T-helper 1 cell treated with Interleukin-12 subunit alpha and Interleukin-12 subunit beta and Interleukin-4 antibody, amounts not matched to agents 30 ng/mL and 1 ng/mL, for 36 hours (primary cell): ENCODE results near the gene IL27RA. TPM values are rescaled to one million over a fixed set of nuclear protein-coding genes. Genes with fewer than 3 reads are reported as not detected.

Source experiments
- intact Hi-C: fragments of 100-400 bp; cut with micrococcal nuclease; formaldehyde crosslinking; loops from one replicate; pipeline ENCODE4 v1.15.1; 2024
- total RNA-seq: library from RNA; stranded (reverse); gene quantifications from 2 replicates; pipeline ENCODE4 v1.2.3, GENCODE V29; 2022

The IL27RA gene
- total RNA-seq, 1 donor from 2014 or later, result 146 TPM

DNA sequence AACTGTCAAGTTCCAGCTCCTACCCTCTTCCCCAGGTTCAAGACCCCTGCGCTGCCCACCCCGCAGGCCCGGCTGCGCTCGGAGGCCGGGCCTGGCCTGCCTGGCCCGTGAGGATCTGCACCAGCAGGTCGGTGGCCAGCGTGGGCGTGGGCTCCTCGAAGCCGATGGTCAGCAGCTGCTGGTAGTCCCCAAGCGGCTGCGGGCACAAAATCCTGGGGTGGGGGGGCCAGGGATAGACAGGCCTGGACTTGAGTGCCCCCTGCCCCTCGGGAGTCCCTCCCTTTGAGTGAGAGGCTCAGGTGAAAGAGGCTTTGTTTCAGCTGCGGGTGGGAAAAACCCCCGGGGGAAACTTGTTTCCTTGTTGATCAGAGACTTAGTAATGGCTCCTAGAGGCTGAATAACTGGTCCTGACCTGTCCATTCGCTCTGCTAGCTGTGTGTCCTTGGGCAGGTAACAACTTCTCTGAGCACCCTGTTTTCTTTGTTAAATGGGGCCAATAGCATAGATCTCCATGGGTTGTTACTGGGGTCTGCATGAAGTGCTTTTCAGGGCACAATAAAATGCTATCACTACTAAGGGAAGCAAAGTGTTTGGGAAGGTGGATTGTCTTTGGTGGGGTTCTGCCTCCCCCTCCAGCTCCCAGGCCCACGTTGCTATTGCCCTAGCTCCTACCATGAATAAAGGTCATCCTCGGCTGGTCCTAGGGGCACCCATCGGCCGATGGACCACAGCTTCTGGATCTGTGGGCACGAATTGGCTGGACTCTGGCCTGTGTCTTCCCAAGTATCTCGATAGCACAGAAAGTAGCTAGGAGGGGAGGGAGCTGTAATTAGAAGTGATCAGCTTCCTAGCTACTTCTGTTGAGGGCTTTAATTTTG, 50.5 kb downstream of the IL27RA start:
- intact Hi-C loops, result loop anchor here (1.0 to 2.0 kb wide), 14 partner anchors 9 to 931 kb away; partner anchors contain the start of genes ASF1B, BRME1, C19orf53 and CC2D1A

DNA sequence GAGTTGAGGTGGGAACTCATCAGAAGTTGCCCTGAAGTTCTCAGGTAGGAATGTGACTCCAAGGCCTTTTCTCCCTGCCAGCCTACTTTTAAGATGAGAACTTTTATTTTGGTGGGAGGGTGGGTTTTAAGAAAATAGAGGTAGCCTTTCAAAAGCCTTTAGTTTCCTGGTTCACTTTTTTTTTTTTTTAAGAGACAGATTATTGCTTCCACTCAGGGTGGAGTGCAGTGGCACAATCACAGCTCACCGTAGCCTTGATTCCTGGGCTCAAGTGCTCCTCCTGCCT, 51.1 kb downstream of the IL27RA start:
- intact Hi-C loops, result no loop called here

DNA sequence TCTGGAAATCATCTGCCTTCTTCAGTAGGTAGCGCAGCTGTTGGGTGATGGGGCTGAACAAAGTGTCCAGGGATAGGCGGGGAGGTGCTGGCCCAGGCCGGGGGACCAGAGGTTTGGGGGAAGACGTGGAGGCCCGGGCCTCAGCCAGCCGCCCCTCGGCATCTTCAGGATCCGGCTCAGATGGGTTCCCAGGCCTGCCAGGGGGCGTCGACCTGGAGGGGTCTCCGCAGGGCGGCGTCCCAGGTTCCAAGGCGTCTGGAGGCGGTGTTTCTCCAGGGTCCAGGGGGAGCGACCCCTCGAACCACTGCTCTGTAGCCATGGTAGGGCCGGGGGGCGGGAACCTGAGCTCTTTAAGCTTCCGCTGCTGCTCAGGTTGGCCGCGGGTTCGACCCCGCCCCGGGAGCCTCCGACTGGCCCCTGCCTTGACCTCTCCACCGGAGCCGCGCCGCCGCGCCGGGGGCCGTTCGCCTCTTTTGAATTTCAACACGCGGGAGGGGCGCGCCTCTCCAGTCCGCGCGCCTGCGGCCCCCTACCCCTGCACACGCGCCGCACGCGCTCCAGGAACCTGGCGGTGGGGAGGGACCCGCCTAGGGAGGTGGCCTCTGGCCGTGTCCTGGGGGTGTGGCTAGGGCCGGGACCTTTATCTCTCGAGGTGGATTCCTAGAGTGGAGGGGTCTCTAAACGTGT, 53.9 kb downstream of the IL27RA start, which contains the start of gene C19orf67:
Gene C19orf67 (minus strand): TSS at position 475 of the 687 bp plus-strand sequence. CDS start 156 bp downstream, at position 319.
- intact Hi-C loops, result no loop called here

DNA sequence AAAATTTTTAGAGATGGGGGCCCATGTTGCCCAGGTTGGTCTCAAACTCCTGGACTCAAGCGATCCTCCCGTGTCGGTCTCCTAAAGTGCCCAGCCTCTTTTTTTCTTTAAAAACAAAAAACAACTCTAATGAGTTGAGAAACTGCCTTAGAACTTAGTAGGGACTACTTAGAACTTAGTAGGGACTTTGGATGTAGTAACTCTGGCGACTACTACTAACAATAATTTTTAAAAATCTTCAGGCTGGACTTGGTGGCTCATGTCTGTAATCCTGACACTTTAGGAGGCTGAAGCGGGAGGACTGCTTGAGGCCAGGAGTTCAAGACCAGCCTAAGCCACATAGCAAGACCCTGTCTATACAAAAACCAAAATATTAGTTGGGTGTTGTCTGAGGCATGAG, 54.5 kb downstream of the IL27RA start:
- intact Hi-C loops, result no loop called here

DNA sequence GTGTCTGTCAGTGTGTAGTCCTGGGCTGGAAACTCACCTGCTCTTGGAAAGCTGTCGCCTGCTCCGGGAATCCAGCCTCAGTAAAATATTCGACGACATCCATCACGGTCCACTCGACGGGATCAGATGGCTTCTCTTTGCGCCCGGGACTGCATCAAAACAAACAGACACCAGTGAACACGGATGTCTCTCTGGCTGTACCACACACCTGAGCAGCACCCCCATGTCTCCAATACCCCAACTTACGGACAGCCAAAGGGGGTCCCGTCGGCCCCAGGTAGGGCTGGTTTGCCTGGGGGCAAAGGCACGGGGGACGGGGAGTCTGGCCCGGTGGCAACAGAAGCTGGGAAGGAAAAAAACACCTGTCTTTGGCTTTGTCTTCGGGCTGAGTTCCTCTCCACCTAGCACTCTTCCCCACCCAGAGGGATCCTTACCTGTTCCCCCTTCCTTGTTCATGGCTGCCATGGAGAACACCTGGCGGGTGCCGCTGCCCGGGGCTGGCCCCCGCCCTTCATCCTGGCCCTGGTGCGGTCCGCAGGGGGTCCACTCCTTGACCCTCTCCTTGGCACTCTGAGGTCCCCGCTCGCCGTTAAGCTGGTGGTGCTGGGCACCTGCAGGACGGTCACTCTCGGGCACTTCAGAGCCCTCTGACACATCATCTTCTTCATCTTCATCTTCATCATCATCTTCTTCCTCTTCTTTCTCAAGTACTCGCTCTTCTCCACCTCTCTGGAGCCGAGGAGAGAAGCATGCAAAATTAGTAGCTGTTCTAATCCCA, 57.3 kb downstream of the IL27RA start:
- intact Hi-C loops, result no loop called here

DNA sequence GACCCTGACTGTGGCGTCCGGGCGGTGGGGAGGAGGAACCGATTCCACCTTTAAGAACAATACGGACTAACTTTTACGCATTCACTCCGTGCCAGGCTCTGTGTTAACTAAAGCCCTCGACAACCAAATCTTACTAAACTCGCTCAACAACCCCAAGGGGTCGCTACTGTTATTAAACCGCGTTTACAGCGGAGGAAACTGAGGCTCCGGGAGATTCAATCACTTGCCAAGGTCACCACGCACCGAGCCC, 57.8 kb downstream of the IL27RA start:
- intact Hi-C loops, result no loop called here

DNA sequence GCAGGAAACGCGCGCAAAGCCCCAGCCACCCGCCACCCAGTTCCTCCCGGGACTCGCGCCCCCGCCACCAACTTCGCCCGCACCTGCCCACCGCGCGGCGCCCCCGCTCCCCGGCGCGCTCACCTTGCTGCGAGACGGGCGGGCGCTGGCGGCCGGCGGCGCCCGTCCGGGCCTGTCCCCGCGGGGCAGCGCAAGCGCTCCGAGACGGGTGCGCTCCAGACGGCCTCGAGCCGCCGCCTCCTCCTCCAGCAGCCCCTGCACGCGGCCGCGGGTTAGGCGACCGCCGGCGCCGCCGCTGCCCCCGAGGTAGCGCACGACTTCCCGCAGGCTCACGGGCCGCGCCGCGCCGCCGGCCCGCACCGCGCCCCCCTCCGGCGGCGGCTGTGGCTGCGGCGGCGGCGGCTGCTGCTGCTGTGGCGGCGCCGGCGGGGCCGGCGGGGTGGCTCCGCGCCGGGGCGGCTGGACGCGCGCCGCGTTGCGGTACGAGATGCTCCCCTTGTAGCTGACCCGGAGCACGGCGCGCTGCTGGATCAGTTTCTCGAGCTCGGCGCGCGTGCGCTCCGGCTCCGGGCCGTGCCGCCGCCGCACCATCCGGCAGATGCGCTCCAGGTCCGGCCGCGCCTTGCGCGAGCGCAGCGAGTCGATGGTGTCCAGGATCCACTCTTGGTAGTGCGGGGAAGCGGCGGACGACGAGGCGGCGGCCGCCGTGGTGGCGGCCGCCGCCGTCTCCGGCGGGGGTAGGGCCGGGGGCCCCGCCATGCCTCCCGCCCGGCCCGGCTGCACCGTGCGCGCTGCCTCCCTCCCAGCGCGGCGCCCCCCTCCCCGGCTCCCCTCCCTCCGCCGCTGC, 58.3 kb downstream of the IL27RA start:
- intact Hi-C loops, result loop anchor here (1.0 to 2.0 kb wide), 2 partner anchors 15 to 46 kb away; partner anchors contain the start of gene ASF1B

DNA sequence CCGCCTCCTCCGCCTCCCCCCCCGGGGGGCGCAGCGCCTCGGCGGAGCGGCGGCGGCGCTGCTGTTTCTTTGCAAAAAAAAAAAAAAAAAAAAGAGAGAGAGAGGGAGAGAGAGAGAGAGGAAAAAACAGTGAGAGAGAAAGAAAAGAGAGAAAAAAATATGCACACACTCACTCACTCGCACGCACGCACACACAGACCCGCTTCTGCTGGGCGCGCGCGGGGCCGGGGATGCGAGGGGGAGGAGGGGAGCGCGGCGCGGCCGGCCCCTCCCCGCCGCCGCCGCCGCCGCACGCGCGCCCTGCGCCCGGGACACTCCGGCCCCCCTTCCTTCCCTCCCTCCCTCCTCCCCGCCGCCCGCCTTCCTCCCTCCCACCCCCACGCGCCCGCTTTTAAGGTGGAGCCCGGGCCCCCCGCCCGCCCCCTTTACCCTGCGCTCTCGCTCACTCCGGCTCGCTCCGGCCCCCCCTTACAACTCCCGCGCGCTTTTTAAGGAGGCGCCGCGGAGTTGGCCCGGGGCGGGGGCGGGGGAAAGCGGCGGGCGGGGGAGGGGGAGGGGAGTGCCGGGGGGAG, 59.0 kb downstream of the IL27RA start, which contains the start of gene SAMD1:
Gene SAMD1 (minus strand): TSS at position 243 of the 572 bp plus-strand sequence.
- intact Hi-C loops, result loop anchor here (1.0 to 2.0 kb wide), 5 partner anchors 9 to 84 kb away; partner anchors contain the start of genes ASF1B, PRKACA and RFX1

DNA sequence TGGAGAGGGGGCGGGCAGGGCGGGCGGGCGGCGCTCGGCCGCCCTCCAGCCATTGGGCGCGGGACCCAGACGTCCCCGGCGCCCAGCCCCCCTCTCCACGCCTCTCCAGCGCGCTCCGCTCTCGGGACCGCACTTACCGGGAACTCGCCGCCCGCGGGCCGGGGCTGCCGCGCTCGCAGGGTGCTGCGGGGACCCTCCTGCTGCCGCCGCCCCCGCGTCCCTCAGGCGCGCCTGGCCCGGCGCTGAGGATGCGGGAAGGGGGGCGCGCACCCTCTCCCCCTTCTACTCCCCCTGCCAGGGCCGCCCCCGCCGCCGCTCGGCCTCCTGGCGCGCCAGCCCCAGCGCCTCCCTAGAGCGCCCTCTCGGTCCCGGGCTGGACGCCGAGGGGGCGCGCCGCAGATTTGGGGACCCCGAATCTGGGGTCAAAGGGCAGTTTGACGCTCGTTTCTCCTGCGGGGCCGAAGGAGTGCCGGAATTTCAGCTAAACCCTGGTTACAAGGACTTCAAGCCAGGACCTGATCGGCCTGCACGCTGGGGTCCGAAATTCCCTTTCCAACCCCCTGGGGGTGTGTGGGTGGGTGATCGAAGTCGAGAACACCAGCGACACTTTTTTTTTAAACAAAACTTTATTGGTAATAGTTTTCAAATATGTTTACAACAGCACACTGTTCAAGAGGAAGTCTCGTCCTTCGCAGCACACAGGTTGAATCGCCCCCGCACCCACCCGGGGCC, 59.7 kb downstream of the IL27RA start:
- intact Hi-C loops, result loop anchor here (1.0 to 2.0 kb wide), 4 partner anchors 10 to 85 kb away; partner anchors contain the start of genes PRKACA and RFX1

DNA sequence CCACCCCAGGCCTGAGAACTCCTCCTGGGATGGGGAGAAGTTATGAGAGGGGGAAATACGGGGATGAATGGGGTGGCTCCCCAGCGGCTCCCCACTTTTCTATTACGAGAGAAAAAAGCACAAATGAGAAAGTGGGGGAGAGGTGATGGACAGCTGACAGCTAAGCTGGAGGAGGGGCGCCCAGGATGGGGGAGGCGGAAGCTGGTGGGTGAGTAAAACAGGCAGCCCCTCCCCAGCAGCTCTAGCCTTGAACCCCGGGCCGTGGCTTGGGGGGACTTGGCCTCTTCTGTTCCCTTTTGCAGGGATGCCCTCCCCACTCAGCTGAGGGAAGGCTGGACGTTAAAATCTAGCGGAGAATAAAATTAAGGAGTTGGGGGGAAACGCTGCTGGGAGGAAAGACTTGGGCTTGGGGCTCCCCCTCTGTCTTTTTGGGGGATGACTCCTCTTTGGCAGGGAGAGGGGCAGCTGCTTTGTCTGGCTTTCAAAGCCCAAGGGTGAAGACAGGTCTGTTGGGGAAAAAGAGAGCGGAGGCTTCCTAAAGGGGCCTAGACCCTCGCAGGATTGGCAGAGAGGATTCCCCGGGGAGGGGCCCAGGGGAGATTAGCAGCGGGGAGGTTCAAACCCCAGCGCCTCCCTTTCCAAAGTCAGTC, 60.4 kb downstream of the IL27RA start:
- intact Hi-C loops, result loop anchor here (1.0 to 2.0 kb wide), 4 partner anchors 11 to 86 kb away; partner anchors contain the start of genes PRKACA and RFX1

DNA sequence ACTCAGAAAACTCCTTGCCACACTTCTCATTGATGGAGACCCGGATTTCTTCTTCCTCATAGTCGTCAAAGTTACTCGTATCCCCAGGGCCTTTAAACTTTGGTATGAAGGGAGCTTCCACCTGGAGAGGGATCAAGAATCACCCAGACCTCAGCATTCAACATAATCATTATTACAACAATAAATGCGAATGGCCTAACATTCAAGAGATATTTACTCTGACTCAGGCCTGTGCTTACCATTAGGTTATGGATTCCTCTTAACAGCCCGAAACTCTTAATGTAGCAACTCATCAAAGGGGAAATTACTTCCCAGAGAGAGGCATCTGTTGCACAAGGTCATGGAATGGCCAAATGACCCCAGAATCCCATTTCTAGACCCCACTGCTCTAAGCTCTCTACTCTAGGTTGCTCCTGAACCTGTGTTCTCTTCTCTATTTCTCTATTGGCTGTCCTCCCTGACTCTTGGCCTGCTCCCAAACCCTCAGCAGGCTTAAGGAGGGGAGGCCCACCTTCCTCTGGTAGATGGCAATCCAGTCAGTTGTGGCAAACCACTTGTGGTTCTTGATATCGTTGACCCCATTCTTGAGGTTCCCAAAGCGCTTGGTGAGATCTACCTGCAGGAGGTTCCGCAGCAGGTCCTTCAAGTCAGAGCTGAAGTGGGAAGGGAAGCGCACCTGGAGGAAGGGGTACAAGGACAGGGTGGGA, 61.7 kb downstream of the IL27RA start:
- intact Hi-C loops, result no loop called here

DNA sequence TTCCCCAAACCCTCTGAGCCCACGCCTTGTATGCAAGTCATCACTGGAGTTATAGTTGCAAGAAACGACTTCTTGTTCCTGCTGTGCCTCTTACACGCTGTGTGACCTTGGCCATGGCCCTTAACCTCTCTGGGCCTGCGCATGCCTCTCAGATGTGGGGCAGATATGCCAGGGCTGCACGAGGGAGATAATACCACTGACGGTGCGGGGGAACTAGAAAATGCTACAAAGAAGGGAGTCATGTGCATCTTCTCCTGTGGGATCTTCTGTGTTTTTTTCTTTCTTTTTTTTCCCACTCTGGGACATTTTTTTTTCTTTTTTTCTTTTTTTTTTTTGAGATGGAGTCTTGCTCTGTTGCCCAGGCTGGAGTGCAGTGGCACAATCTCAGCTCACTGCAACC, 63.3 kb downstream of the IL27RA start:
- intact Hi-C loops, result no loop called here

DNA sequence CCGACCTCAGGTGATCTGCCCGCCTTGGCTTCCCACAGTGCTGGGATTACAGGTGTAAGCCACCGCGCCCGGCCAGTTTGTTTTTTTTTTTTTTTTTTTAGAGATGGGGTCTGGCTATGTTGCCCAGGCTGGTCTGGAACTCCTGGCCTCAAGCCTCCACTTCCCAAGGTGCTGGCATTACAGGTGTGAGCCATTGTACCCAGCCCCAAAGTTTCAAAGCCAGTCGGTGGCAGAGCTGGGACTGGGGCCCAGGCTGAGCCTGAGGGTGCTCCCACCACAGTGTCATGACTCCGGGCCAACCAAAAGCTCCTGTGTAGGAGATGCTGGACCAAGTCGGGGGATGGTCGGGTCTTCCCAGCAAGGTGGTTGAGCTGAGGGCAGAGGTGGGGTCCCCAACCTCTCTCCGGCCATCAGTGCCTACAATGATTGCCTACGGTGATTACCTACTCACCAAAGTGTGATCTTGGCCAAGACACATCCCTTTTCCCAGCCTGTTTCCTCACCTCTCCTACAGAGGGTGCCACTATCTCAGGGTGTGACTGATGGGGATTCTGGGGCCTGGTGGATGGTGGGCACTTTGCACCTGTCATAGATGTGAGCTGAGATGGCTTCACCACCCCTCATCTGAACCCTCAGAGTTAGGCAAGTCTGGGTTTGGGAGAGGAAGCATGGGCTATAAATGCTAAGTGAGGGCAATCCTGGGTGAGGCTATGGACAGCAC, 64.9 kb downstream of the IL27RA start:
- intact Hi-C loops, result no loop called here

DNA sequence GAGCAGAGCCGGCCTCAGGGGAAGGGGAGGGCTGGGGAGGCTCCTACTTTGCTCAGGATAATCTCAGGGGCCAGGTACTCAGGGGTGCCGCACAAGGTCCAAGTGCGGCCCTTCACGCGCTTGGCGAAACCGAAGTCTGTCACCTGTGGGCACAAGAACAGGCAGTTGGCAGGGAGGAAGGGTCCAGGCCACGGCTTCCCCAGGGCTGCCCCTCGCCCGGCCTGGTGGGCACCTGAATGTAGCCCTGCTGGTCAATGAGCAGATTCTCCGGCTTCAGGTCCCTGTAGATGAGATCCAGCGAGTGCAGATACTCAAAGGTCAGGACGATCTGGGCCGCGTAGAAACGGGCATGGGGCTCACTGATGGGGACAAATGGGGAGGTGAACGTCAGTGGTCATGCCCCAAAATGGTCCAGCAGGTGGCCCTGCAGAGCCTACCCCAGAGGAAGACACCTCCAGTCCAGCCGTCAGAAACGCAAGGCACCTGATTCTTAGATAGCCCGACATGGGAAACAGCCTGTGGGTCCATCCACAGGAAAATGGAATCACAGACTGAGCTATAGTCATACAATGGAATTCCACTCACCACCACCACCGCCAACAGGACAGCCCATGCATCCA, 66.1 kb downstream of the IL27RA start:
- intact Hi-C loops, result no loop called here

DNA sequence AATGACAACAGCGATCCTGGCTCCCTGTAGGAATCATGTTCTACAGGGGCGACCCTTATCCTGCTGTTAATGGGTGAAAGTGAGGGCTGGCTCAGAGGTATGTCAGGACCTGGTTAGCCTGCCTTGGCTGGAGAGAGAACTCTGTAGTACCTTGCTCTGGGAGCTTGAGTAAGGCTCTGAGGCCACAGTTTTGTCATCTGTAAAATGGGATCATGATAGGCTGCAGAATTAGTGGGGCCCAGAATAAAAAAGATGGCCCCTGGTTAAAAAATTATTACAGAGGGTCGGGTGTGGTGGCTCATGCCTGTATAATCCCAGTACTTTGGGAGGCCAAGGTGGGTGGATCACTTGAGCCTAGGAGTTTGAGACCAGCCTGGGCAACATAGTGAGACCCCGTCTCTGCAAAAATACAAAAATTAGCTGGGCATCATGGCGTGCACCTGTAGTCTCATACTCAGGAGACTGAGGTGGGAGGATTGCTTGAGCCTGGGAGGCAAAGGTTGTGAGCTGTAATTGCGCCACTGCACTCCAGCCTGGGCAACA, 69.5 kb downstream of the IL27RA start:
- intact Hi-C loops, result no loop called here

DNA sequence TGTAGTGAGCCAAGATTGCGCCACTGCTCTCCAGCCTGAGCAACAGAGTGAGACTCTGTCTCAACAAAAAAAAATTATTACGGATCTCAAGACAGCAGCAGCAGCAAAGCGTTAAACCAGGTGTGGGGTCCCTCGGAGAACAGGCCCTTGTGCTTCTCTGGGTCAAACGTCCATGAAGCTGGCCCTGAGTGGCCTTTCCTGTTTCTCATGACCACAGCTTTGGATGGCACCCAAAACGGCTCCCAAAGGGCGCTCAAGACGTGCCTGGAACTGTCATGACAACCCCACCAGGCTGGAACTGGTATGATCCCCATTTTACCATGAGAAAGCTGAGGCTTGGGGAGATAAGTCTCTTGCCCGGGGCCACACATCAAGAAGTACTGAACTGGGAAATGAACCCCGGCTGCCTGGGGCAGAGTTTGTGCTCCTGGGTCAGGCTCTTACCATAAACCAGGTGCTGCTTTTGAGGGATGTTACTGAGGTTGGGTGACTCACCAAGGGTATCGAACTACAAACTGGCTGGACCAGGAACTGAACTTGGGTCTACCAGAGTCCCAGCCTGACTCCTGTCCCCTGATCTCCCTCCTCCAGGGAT, 70.6 kb downstream of the IL27RA start:
- intact Hi-C loops, result no loop called here

DNA sequence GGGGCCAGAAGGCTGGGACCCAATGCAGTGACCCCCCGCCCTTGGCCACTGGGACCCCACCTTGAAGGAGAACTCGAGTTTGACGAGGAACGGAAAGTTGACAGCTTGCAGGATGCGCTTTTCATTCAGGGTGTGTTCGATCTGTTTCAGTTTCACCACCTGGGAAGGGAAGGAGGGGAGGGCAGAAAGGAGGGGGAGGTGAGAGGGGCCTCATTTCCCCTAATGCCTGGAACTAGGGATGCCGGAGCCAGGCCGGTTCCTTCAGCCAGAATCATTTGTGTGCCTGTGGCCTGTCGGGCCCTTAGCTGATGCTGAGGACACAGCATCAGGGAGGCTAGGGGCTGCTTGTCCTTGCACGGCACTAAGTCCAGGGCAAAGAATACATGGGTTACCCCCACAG, 71.2 kb downstream of the IL27RA start:
- intact Hi-C loops, result no loop called here
